Fibroblast of villous mesenchyme (primary cell): ENCODE data around the gene P3R3URF. TPM values are rescaled to one million over a fixed set of nuclear protein-coding genes. Genes with fewer than 3 reads are reported as not detected.

Experiments
- DNase-seq: peaks from one replicate; pipeline ENCODE4 v3.0.0-alpha.2; 2010; ENCODE audit warnings: low read depth
- H3K4me3 ChIP-seq: 2 replicates; pipeline ENCODE4 v1.5.1; 2011; ENCODE audit warnings: low read depth, mild to moderate bottlenecking, low read length
- total RNA-seq: library from RNA; depleted of rRNA; stranded (reverse); fragments of >200 nt; gene quantifications from 2 replicates; pipeline ENCODE4 v1.2.3, GENCODE V29; 2012
- TF ChIP-seq, protein P1 (sequence below): IDR thresholded peaks from 2 replicates; pipeline ENCODE4 v1.5.1; 2012; ENCODE audit warnings: low read depth, mild to moderate bottlenecking, low read length; ENCODE audit not compliant: insufficient read depth

The P3R3URF gene
- total RNA-seq, 1 donor = not detected

DNA sequence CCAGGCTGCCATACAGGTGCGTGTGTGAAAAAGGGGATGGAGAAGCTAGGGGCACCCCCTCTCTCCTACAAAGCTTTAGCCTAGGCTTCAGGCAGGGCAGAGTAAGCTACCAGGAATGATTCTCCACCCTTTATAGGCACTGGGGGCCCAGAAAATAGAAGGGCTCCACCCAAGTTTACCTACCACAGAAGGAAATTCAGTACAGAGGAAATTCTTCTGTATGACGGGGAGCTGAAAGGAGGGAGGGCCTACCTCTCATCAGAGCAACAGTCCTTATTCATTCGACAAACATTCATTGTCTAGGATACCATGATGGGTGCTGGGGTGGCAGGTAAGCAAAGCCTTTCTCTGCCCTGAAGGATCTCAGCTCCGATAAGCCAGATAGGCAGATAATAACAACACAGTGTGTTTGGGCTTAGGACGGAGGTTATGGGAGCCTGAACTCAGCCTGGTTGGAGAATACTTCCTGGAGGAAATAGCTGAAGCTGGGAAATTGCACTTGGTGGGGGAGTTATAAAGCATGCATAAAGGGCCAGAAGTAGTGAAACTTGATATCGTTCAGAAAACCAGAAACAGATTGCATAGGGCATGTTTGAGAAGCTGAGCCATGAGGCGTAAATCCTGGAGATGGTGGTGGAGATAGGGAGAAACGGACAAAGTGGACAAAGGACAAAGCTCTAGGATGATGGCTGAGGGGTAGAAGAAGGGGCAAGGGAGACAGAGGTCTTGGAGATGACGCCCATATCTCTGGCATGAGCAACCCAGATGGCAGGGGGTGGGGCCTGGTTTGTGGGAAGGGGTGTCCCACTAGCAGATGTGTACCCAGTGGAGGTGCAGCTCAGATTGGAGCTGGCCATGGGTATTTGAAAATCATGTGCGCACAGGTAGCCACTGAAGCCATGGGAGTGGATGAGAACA, 5.3 kb upstream of the P3R3URF start:
- TF ChIP-seq, protein P1, sequence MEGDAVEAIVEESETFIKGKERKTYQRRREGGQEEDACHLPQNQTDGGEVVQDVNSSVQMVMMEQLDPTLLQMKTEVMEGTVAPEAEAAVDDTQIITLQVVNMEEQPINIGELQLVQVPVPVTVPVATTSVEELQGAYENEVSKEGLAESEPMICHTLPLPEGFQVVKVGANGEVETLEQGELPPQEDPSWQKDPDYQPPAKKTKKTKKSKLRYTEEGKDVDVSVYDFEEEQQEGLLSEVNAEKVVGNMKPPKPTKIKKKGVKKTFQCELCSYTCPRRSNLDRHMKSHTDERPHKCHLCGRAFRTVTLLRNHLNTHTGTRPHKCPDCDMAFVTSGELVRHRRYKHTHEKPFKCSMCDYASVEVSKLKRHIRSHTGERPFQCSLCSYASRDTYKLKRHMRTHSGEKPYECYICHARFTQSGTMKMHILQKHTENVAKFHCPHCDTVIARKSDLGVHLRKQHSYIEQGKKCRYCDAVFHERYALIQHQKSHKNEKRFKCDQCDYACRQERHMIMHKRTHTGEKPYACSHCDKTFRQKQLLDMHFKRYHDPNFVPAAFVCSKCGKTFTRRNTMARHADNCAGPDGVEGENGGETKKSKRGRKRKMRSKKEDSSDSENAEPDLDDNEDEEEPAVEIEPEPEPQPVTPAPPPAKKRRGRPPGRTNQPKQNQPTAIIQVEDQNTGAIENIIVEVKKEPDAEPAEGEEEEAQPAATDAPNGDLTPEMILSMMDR = no peak
- peak; percentile 59 for DNase-seq

DNA sequence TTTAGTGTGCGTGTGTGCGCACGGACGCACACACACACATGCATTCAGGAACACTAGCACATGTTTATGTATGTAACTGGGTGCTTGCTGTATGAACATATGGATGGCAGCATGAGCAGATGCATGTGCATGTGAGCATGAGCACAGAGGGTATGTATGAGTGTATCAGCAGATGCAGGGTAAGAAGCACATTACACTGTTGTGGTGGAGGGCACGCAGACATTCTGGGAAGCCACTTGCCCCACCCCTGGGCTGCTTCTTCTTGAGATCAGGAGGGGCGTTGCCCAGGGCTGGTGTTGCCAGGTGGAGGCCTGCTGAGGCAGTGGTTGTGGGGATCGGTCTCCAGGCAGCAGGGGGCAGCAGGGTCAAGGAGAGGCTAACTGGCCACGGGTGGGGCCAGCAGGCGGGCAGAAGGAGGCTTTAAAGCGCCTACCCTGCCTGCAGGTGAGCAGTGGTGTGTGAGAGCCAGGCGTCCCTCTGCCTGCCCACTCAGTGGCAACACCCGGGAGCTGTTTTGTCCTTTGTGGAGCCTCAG, 3.9 kb upstream of the P3R3URF start:
- no peak for DNase-seq
- no peak overlapping the region for H3K4me3 ChIP-seq
- TF ChIP-seq, protein P1 = no peak

More for the DNA sequence above, 5.3 kb upstream of the P3R3URF start:
- no peak overlapping the region for H3K4me3 ChIP-seq

DNA sequence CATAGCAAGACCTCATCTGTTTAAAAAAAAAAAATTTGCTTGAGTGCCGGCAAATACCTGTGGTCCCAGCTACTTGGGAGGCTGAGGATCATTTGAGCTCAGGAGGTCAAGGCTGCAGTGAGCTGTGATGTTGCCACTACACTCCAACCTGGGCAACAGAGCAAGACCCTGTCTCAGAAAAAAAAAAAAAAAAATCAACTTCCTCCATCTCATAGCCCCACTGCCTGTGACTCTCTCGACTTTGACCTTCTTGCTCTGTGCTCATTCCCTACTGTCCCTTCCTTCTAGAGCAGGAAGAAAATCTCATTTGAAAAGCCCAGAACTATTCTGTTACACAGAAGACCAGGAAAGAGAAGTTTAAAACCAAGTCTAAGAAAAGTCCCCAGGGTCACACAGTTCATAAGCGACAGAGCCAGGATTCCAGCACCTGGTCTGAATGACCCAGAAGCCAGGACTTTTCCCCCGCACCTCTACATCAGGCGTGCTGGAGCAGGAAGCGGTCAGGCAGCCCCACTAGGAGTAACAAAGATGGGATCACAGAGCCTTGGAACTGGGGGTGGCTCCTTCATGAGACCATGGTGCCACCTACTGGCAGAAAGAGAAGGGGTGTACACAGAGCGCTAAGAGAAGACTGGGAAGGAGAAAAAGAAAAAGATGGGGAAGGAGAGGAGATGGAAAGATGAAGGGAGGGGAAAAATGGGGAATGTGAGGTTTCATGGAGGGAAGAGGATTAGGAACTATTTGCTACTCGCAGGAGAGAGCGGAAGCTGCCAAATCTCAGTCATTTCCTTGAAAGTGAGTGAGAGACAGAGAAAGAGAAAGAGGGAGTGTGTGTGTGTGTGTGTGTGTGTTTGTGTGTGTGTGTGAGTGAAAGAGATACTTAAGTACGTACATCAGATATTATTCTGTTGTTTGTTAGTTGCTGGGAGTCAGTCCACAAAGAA, 3.1 kb upstream of the P3R3URF start:
- no peak overlapping the region for H3K4me3 ChIP-seq
- TF ChIP-seq, protein P1 = peak; percentile 99
- peak; percentile 86 for DNase-seq

DNA sequence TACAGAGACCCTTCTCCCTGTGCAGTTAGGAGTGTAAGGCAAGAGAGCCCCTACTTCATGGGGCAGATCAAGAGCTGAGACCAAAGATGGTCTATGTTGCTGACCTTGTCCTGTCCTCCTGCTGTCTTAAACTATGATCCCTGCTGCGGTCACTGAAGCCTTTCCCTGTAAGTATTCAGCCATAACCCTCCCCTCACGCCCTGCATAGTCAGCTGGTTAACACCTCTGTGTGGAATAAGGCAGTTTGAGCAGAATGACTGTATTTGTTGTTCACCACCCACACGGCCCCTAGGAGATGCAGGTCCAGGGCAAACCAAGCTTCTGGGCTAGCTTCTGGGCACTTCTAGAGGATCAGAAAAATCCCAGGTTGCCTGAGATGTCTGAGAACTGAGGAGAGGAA, 1.0 kb downstream of the P3R3URF start:
- H3K4me3 ChIP-seq = no peak overlapping the region
- DNase-seq = no peak
- TF ChIP-seq, protein P1 = no peak

DNA sequence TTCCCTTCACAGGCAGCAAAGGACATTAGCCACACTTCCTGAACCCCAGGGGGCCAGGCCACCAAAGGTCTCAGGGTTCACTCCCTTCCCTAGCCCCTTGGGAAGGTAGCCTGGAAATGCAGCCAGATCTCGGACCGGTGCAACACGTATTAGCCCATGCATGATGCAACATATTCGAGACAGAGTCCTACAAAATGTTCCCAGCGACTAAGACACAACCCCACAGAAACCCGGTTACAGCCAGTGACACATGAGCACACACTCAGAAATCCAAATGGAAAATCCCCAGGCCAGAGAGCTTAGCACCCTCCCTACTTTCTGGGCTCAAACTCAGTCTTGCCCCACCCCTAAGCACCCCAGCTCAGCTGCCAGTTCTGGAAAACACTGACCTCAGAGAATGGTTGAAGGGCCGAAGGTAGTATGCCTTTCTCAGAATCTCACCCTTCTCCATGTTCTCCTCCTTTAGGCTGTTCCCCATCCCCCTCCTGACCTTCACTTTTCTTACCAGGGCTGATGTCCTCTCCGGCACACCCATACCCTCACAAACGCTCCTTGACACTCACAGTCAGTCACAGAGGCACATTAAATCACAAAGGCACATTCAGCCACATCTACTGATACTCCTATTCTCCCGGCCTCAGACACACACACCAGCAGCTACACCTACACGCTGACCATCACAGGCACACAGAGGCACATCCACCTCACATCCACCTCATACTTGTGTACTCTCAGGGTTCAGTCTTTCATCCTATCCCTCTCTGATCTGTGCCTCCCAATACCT, 1.6 kb downstream of the P3R3URF start, which contains the start of gene TSPAN1:
TSPAN1 (plus strand) TSS at position 640 of the 784 bp plus-strand sequence. CDS start 6,021 bp downstream, outside the sequence.
- DNase-seq = peak; percentile 76

More for the DNA sequence above, 1.6 kb downstream of the P3R3URF start, which contains the start of gene TSPAN1:
- TF ChIP-seq, protein P1 = no peak
- no peak within 1 kb of the TSS for H3K4me3 ChIP-seq
